ENCODE measurements around the gene TMC1.
A peak's percentile ranks its signal among the peaks of the same experiment; 100 is the strongest.

TMC1 gene

DNA sequence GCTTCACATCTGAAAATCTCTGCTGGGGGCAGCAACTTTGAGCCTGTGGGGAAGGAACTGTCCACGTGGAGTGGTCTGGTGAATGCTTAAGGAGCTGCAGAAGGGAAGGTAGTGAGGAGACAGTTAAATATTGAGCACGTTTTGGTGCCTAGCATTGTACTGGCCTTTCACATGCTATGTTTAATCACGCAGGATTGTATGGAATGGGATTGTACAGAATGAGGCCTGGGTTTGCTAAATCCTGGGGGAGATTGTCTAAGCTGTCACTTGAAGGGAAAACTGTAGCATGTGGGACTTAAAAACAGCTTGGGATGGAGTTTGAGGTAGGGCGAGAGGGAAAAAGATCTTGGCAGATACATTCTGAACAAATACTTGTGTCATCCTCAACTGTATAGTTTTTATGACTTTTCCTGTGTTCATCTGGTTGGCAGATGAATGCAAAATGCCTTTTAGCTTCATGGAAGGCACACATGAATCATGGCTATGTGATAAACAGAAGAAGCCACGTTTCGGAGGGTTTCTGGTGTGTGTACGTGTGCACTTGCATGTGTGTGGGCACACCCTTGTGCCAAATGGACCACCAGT lies 106.6 kb downstream of the TMC1 start:
- Histone ChIP-seq H3K9me3 (ENCODE audit: control insufficient read depth, low read length) (peaks cover 19% of the 10 kb centered on the region), H3K18ac (ENCODE audit: low read depth in 1 of 2, low read length in 2 of 2) (no peak overlapping the region), H2BK15ac (ENCODE audit: low read depth, poor library complexity, severe bottlenecking) (no peak overlapping the region), H3K4ac (ENCODE audit: low read depth in 1 of 2, low read length in 2 of 2) (no peak overlapping the region), H3K36me3 (ENCODE audit: control insufficient read depth in 1 of 2, insufficient read depth in 2 of 2, low read depth in 1 of 2, low read length in 2 of 2) (no peaks in the 10 kb centered on the region), H3K23ac (ENCODE audit: low read length in 2 of 2) (no peak overlapping the region), H2AK5ac (ENCODE audit: low read length, severe bottlenecking) (no peak overlapping the region), H2BK5ac (ENCODE audit: low read depth, low read length, poor library complexity, severe bottlenecking) (no peak overlapping the region), H2BK12ac (ENCODE audit: low read length in 2 of 2) (no peak overlapping the region), H2BK120ac (ENCODE audit: low read depth, low read length) (no peak overlapping the region), H3K14ac (ENCODE audit: low read length in 2 of 2) (no peak overlapping the region), H4K91ac (ENCODE audit: low read length) (no peak overlapping the region), H3K4me3 (ENCODE audit: insufficient read depth in 1 of 2, low read depth in 1 of 2, low read length in 2 of 2) (no peak overlapping the region), H3K79me1 (replicated peaks; ENCODE audit: low read length, poor library complexity, severe bottlenecking) (no peaks in the 10 kb centered on the region), H3K9ac (ENCODE audit: low read length) (no peak overlapping the region), H3K27ac (ENCODE audit: low read length, poor library complexity, severe bottlenecking) (no peak overlapping the region), H2AFZ (ENCODE audit: low read depth, low read length) (no peak overlapping the region), H4K8ac (ENCODE audit: low read length) (no peak overlapping the region), H3K27me3 (ENCODE audit: control insufficient read depth in 1 of 2, insufficient read depth in 1 of 2, low read length in 2 of 2) (no peaks in the 10 kb centered on the region), H3K4me1 (ENCODE audit: control insufficient read depth, insufficient read depth, low read depth, low read length) (no peaks in the 10 kb centered on the region), H3K4me2 (ENCODE audit: low read length, poor library complexity, severe bottlenecking) (no peak overlapping the region)
- DNase-seq, result no peak
- WGBS, result 67% methylated on average over 6 of the region's 7 CpGs

DNA sequence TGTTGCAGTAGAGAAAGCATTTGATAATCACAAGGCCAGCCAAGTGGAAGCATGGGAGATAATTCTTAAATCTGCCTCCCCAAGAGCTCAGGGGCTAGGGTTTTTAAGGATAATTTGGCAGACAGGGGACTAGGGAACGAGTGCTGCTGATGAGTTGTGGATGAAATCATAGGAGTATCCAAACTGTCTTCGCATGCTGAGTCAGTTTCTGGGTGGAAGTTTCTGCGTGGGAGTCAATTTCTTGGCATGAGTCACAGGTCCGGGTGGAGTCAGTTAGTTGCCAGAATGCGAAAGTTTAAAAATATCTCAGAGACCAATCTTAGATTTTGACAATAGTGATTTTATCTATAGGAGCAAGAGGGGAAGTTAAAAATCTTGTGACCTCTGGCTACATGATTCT lies 112.6 kb downstream of the TMC1 start:
- Histone ChIP-seq H3K27me3 (ENCODE audit: control insufficient read depth in 1 of 2, insufficient read depth in 1 of 2, low read length in 2 of 2) (no peaks in the 10 kb centered on the region), H3K27ac (ENCODE audit: low read length, poor library complexity, severe bottlenecking) (no peak overlapping the region), H3K36me3 (ENCODE audit: control insufficient read depth in 1 of 2, insufficient read depth in 2 of 2, low read depth in 1 of 2, low read length in 2 of 2) (no peaks in the 10 kb centered on the region), H2BK120ac (ENCODE audit: low read depth, low read length) (no peak overlapping the region), H2BK12ac (ENCODE audit: low read length in 2 of 2) (no peak overlapping the region), H3K4ac (ENCODE audit: low read depth in 1 of 2, low read length in 2 of 2) (no peak overlapping the region), H3K14ac (ENCODE audit: low read length in 2 of 2) (no peak overlapping the region), H3K9me3 (ENCODE audit: control insufficient read depth, low read length) (peaks cover 29% of the 10 kb centered on the region), H3K18ac (ENCODE audit: low read depth in 1 of 2, low read length in 2 of 2) (no peak overlapping the region), H4K91ac (ENCODE audit: low read length) (no peak overlapping the region), H3K4me3 (ENCODE audit: insufficient read depth in 1 of 2, low read depth in 1 of 2, low read length in 2 of 2) (peak overlapping the region in 1 of 2 experiments; percentile 6), H3K4me2 (ENCODE audit: low read length, poor library complexity, severe bottlenecking) (no peak overlapping the region), H3K9ac (ENCODE audit: low read length) (no peak overlapping the region), H3K23ac (ENCODE audit: low read length in 2 of 2) (no peak overlapping the region), H2BK5ac (ENCODE audit: low read depth, low read length, poor library complexity, severe bottlenecking) (no peak overlapping the region), H4K8ac (ENCODE audit: low read length) (no peak overlapping the region), H2AK5ac (ENCODE audit: low read length, severe bottlenecking) (no peak overlapping the region), H2AFZ (ENCODE audit: low read depth, low read length) (no peak overlapping the region), H2BK15ac (ENCODE audit: low read depth, poor library complexity, severe bottlenecking) (no peak overlapping the region), H3K4me1 (ENCODE audit: control insufficient read depth, insufficient read depth, low read depth, low read length) (no peaks in the 10 kb centered on the region), H3K79me1 (replicated peaks; ENCODE audit: low read length, poor library complexity, severe bottlenecking) (no peaks in the 10 kb centered on the region)
- 32% methylated on average over 3 of the region's 5 CpGs for WGBS
- no peak for DNase-seq

DNA sequence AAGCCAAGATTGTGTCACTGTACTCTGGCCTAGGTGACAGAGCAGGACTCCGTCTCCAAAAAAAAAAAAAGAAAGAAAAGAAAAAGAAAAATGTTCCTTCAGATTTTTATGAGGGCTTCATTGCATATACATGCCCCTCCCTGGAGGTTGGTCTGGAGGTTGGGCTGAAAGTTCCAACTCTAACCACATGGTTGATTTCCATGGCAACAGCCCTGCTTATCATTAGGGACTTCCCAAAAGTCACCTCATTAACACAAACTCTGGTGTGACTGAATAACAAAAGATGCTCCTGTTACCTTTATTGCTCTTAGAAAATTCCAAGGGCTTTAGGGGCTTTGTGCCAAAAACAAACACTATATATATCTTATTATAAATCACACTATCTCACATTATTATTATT lies 113.8 kb downstream of the TMC1 start:
- Histone ChIP-seq H3K27ac (ENCODE audit: low read length, poor library complexity, severe bottlenecking) (no peak overlapping the region), H3K9ac (ENCODE audit: low read length) (no peak overlapping the region), H2BK5ac (ENCODE audit: low read depth, low read length, poor library complexity, severe bottlenecking) (no peak overlapping the region), H2BK12ac (ENCODE audit: low read length in 2 of 2) (no peak overlapping the region), H3K9me3 (ENCODE audit: control insufficient read depth, low read length) (peaks cover 29% of the 10 kb centered on the region), H2BK15ac (ENCODE audit: low read depth, poor library complexity, severe bottlenecking) (no peak overlapping the region), H3K23ac (ENCODE audit: low read length in 2 of 2) (no peak overlapping the region), H3K4ac (ENCODE audit: low read depth in 1 of 2, low read length in 2 of 2) (no peak overlapping the region), H2BK120ac (ENCODE audit: low read depth, low read length) (no peak overlapping the region), H3K14ac (ENCODE audit: low read length in 2 of 2) (no peak overlapping the region), H3K4me2 (ENCODE audit: low read length, poor library complexity, severe bottlenecking) (no peak overlapping the region), H2AK5ac (ENCODE audit: low read length, severe bottlenecking) (no peak overlapping the region), H3K79me1 (replicated peaks; ENCODE audit: low read length, poor library complexity, severe bottlenecking) (no peaks in the 10 kb centered on the region), H3K4me3 (ENCODE audit: insufficient read depth in 1 of 2, low read depth in 1 of 2, low read length in 2 of 2) (no peak overlapping the region), H4K91ac (ENCODE audit: low read length) (no peak overlapping the region), H3K4me1 (ENCODE audit: control insufficient read depth, insufficient read depth, low read depth, low read length) (no peaks in the 10 kb centered on the region), H4K8ac (ENCODE audit: low read length) (no peak overlapping the region), H3K27me3 (ENCODE audit: control insufficient read depth in 1 of 2, insufficient read depth in 1 of 2, low read length in 2 of 2) (no peaks in the 10 kb centered on the region), H3K36me3 (ENCODE audit: control insufficient read depth in 1 of 2, insufficient read depth in 2 of 2, low read depth in 1 of 2, low read length in 2 of 2) (no peaks in the 10 kb centered on the region), H3K18ac (ENCODE audit: low read depth in 1 of 2, low read length in 2 of 2) (no peak overlapping the region), H2AFZ (ENCODE audit: low read depth, low read length) (no peak overlapping the region)
- DNase-seq, result no peak
- no CpG with 5 or more reads among the region's 1 CpG for WGBS

DNA sequence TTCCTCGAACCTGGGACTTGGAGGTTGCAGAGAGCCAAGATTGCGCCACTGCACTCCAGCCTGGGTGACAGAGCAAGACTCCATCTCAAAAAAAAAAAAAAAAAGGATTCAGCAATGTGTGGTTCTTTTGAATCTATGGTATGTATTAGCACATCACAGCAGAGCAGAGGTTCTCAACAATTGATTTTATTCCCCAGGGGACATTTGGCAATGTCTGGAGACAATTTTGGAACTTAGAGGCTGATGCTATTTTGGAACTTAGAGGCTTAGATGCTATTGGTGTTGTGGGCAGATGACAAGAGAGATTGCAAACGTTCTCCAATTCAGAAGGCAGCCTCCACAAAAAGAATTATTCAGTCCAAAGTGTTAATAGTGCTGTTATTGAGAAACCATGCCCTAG lies 115.2 kb downstream of the TMC1 start:
- Histone ChIP-seq H2BK120ac (ENCODE audit: low read depth, low read length) (no peak overlapping the region), H2BK15ac (ENCODE audit: low read depth, poor library complexity, severe bottlenecking) (no peak overlapping the region), H3K4me1 (ENCODE audit: control insufficient read depth, insufficient read depth, low read depth, low read length) (no peaks in the 10 kb centered on the region), H2AK5ac (ENCODE audit: low read length, severe bottlenecking) (no peak overlapping the region), H3K9ac (ENCODE audit: low read length) (no peak overlapping the region), H3K4ac (ENCODE audit: low read depth in 1 of 2, low read length in 2 of 2) (no peak overlapping the region), H2AFZ (ENCODE audit: low read depth, low read length) (no peak overlapping the region), H3K23ac (ENCODE audit: low read length in 2 of 2) (no peak overlapping the region), H3K18ac (ENCODE audit: low read depth in 1 of 2, low read length in 2 of 2) (no peak overlapping the region), H3K4me2 (ENCODE audit: low read length, poor library complexity, severe bottlenecking) (no peak overlapping the region), H3K4me3 (ENCODE audit: insufficient read depth in 1 of 2, low read depth in 1 of 2, low read length in 2 of 2) (no peak overlapping the region), H4K91ac (ENCODE audit: low read length) (no peak overlapping the region), H4K8ac (ENCODE audit: low read length) (no peak overlapping the region), H3K14ac (ENCODE audit: low read length in 2 of 2) (no peak overlapping the region), H3K79me1 (replicated peaks; ENCODE audit: low read length, poor library complexity, severe bottlenecking) (no peaks in the 10 kb centered on the region), H3K9me3 (ENCODE audit: control insufficient read depth, low read length) (peaks cover 24% of the 10 kb centered on the region), H2BK5ac (ENCODE audit: low read depth, low read length, poor library complexity, severe bottlenecking) (no peak overlapping the region), H2BK12ac (ENCODE audit: low read length in 2 of 2) (no peak overlapping the region), H3K27me3 (ENCODE audit: control insufficient read depth in 1 of 2, insufficient read depth in 1 of 2, low read length in 2 of 2) (no peaks in the 10 kb centered on the region), H3K27ac (ENCODE audit: low read length, poor library complexity, severe bottlenecking) (no peak overlapping the region), H3K36me3 (ENCODE audit: control insufficient read depth in 1 of 2, insufficient read depth in 2 of 2, low read depth in 1 of 2, low read length in 2 of 2) (no peaks in the 10 kb centered on the region)
- DNase-seq, result no peak
- WGBS, result 50% methylated on average over 1 of the region's 3 CpGs

Measured in mesenchymal stem cell (in vitro differentiated cells and primary cell).